IPS-11a (cell line): ENCODE data around the gene NOTCH3.

Experiments
- H3K4me3 ChIP-seq: one replicate; pipeline ENCODE4 v1.5.1; 2013; ENCODE audit warnings: low read depth, low read length, control low read depth

Gene NOTCH3

GRCh38 chr19:15125232-15126067 is 75.3 kb downstream of the NOTCH3 start:
- peak overlapping the region; percentile 96 for H3K4me3 ChIP-seq

- H3K4me3 ChIP-seq: peak overlapping the region; percentile 96
Measured at GRCh38 chr19:15124572-15125231, 76.1 kb downstream of the NOTCH3 start.

GRCh38 chr19:15123900-15124299 is 76.9 kb downstream of the NOTCH3 start:
- no peak overlapping the region for H3K4me3 ChIP-seq

GRCh38 chr19:15123031-15123890 is 77.5 kb downstream of the NOTCH3 start:
- no peak overlapping the region for H3K4me3 ChIP-seq

GRCh38 chr19:15122331-15123030 is 78.3 kb downstream of the NOTCH3 start:
- H3K4me3 ChIP-seq: no peak overlapping the region

- H3K4me3 ChIP-seq: no peak overlapping the region
Measured at GRCh38 chr19:15120135-15121026, 80.4 kb downstream of the NOTCH3 start.

GRCh38 chr19:15118789-15119494 is 81.9 kb downstream of the NOTCH3 start:
- no peak overlapping the region for H3K4me3 ChIP-seq

- H3K4me3 ChIP-seq: no peak overlapping the region
Measured at GRCh38 chr19:15118248-15118647, 82.5 kb downstream of the NOTCH3 start.

GRCh38 chr19:15116856-15117255 is 83.9 kb downstream of the NOTCH3 start:
- no peak overlapping the region for H3K4me3 ChIP-seq

- no peak overlapping the region for H3K4me3 ChIP-seq
Measured at GRCh38 chr19:15115762-15116615, 84.8 kb downstream of the NOTCH3 start.

- no peak overlapping the region for H3K4me3 ChIP-seq
Measured at GRCh38 chr19:15115080-15115479, 85.7 kb downstream of the NOTCH3 start.

- no peak overlapping the region for H3K4me3 ChIP-seq
Measured at GRCh38 chr19:15114153-15114540, 86.6 kb downstream of the NOTCH3 start.

GRCh38 chr19:15113245-15114152 is 87.3 kb downstream of the NOTCH3 start:
- H3K4me3 ChIP-seq: no peak overlapping the region

- H3K4me3 ChIP-seq: no peak overlapping the region
Measured at GRCh38 chr19:15112385-15112784, 88.4 kb downstream of the NOTCH3 start.

GRCh38 chr19:15111758-15112157 is 89.0 kb downstream of the NOTCH3 start:
- H3K4me3 ChIP-seq: no peak overlapping the region

- no peak overlapping the region for H3K4me3 ChIP-seq
Measured at GRCh38 chr19:15110418-15110815, 90.4 kb downstream of the NOTCH3 start.

GRCh38 chr19:15109768-15110417 is 90.9 kb downstream of the NOTCH3 start:
- H3K4me3 ChIP-seq: no peak overlapping the region
